D721Med (cell line): ENCODE results near the gene STAB2.

Experiments used
- DNase-seq: peaks from one replicate; pipeline ENCODE4 v3.0.0; 2011; ENCODE audit warnings: low spot score; ENCODE audit not compliant: insufficient read length
- FAIRE-seq: peaks from 2 replicates; lab custom pipeline; 2011; peaks lifted over from hg19 to GRCh38; lab: Jason Lieb, UNC
- CTCF ChIP-seq: IDR thresholded peaks from 2 replicates; pipeline ENCODE4 v1.5.1; 2012; ENCODE audit warnings: mild to moderate bottlenecking, control low read depth; ENCODE audit not compliant: insufficient read depth; ENCODE audit errors: missing control alignments

The STAB2 gene

GRCh38 chr12:103637021-103637420 lies 49.9 kb downstream of the STAB2 start:
- no peak for TF ChIP-seq CTCF
- DNase-seq (no peak), FAIRE-seq (no peak)

- no peak for TF ChIP-seq CTCF
- no peak for FAIRE-seq
- no peak for DNase-seq
Observed at GRCh38 chr12:103637429-103637828, 50.4 kb downstream of the STAB2 start.

- TF ChIP-seq CTCF: no peak
- DNase-seq: no peak
- FAIRE-seq: no peak
Observed at GRCh38 chr12:103639983-103640382, 52.9 kb downstream of the STAB2 start.

GRCh38 chr12:103640410-103640809 lies 53.3 kb downstream of the STAB2 start:
- no peak for DNase-seq
- FAIRE-seq: no peak
- TF ChIP-seq CTCF: no peak

GRCh38 chr12:103640831-103641230 lies 53.8 kb downstream of the STAB2 start:
- FAIRE-seq: no peak

GRCh38 chr12:103642240-103642864 lies 55.3 kb downstream of the STAB2 start:
- no peak for DNase-seq
- no peak for FAIRE-seq
- TF ChIP-seq CTCF: no peak

More at GRCh38 chr12:103640831-103641230, 53.8 kb downstream of the STAB2 start:
- DNase-seq: no peak
- no peak for TF ChIP-seq CTCF

GRCh38 chr12:103645202-103645601 lies 58.1 kb downstream of the STAB2 start:
- DNase-seq (no peak), FAIRE-seq (no peak)
- no peak for TF ChIP-seq CTCF
